GM12872 (cell line): ENCODE results near the gene SPATA19.

Experiments
- CTCF ChIP-seq: IDR thresholded peaks from 3 replicates; pipeline ENCODE4 v1.5.1; 2011; ENCODE audit warnings: low read depth, mild to moderate bottlenecking, low read length, moderate library complexity; ENCODE audit not compliant: insufficient read depth

The SPATA19 gene

GRCh38 chr11:133790995-133791394, 54.3 kb downstream of the SPATA19 start:
- no peak for TF ChIP-seq CTCF
